Measurements from ENCODE around the gene KCNJ5.

- TF ChIP-seq ZNF70 (CRISPR knock-in tag; IDR thresholded peaks at IDR 0.05) (no peak), TCF4 (CRISPR knock-in tag; IDR thresholded peaks at IDR 0.05; ENCODE audit: borderline replicate concordance) (no peak), RARB (CRISPR knock-in tag; IDR thresholded peaks at IDR 0.05) (no peak), PATZ1 (CRISPR knock-in tag; IDR thresholded peaks at IDR 0.05; ENCODE audit: borderline replicate concordance) (no peak), ESRRG (CRISPR knock-in tag; IDR thresholded peaks at IDR 0.05) (no peak), GLIS3 (CRISPR knock-in tag; IDR thresholded peaks at IDR 0.05) (no peak), ARNTL (CRISPR knock-in tag; IDR thresholded peaks at IDR 0.05; ENCODE audit: borderline replicate concordance, low read depth) (no peak), CSRNP3 (CRISPR knock-in tag; IDR thresholded peaks at IDR 0.05) (no peak), TSHZ2 (CRISPR knock-in tag; IDR thresholded peaks at IDR 0.05) (no peak), ZNF565 (CRISPR knock-in tag; conservative IDR thresholded peaks at IDR 0.05; ENCODE audit: low read depth) (no peak), ISL1 (CRISPR knock-in tag; IDR thresholded peaks at IDR 0.05) (no peak), OSR1 (CRISPR knock-in tag; IDR thresholded peaks at IDR 0.05) (no peak)
Observed at GRCh38 chr11:128965485-128965884, 74.3 kb downstream of the KCNJ5 start.
